SK-N-SH treated with all-trans-retinoic acid at 6 μM for 48 hours (cell line): ENCODE results near the gene ZXDC.

Source experiments
- ATAC-seq: fragments of 200-7000 bp; cut with Tn5 transposase; 3 replicates; pipeline ENCODE4 v1.9.1; 2020; ENCODE audit warnings: mild to moderate bottlenecking, moderate library complexity
- ARNTL ChIP-seq: fragments of 450-650 bp; formaldehyde crosslinking; IDR thresholded peaks from 2 replicates; pipeline ENCODE4 v1.5.0; 2020; ENCODE audit warnings: low read depth, mild to moderate bottlenecking, moderate library complexity, borderline replicate concordance
- CREB5 ChIP-seq: fragments of 250-450 bp; sonication (Bioruptor Pico); IDR thresholded peaks from 2 replicates; pipeline ENCODE4 v1.5.1; 2020; ENCODE audit warnings: low read depth, mild to moderate bottlenecking, moderate library complexity
- CSDC2 ChIP-seq: fragments of 250-450 bp; sonication (Bioruptor Pico); IDR thresholded peaks from 2 replicates; pipeline ENCODE4 v1.5.0; 2020; ENCODE audit warnings: mild to moderate bottlenecking, moderate library complexity
- CSRNP3 ChIP-seq: fragments of 250-450 bp; sonication (Bioruptor Pico); IDR thresholded peaks from 2 replicates; pipeline ENCODE4 v1.5.1; 2021; ENCODE audit warnings: mild to moderate bottlenecking, moderate library complexity
- ESRRG ChIP-seq: fragments of 250-450 bp; sonication (Bioruptor Pico); IDR thresholded peaks from 2 replicates; pipeline ENCODE4 v1.6.1; 2021; ENCODE audit warnings: mild to moderate bottlenecking
- GLIS3 ChIP-seq: fragments of 250-450 bp; sonication (Bioruptor Pico); IDR thresholded peaks from 2 replicates; pipeline ENCODE4 v1.5.0; 2020; ENCODE audit warnings: mild to moderate bottlenecking, moderate library complexity
- OSR1 ChIP-seq: fragments of 250-450 bp; sonication (Bioruptor Pico); IDR thresholded peaks from 2 replicates; pipeline ENCODE4 v1.8.0; 2022; ENCODE audit warnings: moderate library complexity, mild to moderate bottlenecking, inconsistent platforms
- PATZ1 ChIP-seq: fragments of 250-450 bp; sonication (Bioruptor Pico); IDR thresholded peaks from 2 replicates; pipeline ENCODE4 v1.8.0; 2020; ENCODE audit warnings: mild to moderate bottlenecking, moderate library complexity, borderline replicate concordance
- POU6F1 ChIP-seq: fragments of 250-450 bp; sonication (Bioruptor Pico); IDR thresholded peaks from 2 replicates; pipeline ENCODE4 v1.8.0; 2021; ENCODE audit warnings: low read depth, mild to moderate bottlenecking, moderate library complexity, borderline replicate concordance
- PPARA ChIP-seq: fragments of 250-450 bp; sonication (Bioruptor Pico); IDR thresholded peaks from 2 replicates; pipeline ENCODE4 v1.5.0; 2020; ENCODE audit warnings: mild to moderate bottlenecking, borderline replicate concordance
- RARB ChIP-seq: fragments of 250-450 bp; sonication (Bioruptor Pico); IDR thresholded peaks from 2 replicates; pipeline ENCODE4 v1.8.0; 2021; ENCODE audit warnings: mild to moderate bottlenecking, moderate library complexity
- TCF4 ChIP-seq: fragments of 250-450 bp; sonication (Bioruptor Pico); IDR thresholded peaks from 2 replicates; pipeline ENCODE4 v1.8.0; 2021; ENCODE audit warnings: mild to moderate bottlenecking, moderate library complexity, borderline replicate concordance
- TOX ChIP-seq: fragments of 250-450 bp; sonication (Bioruptor Pico); IDR thresholded peaks from 2 replicates; pipeline ENCODE4 v1.8.0; 2021; ENCODE audit warnings: mild to moderate bottlenecking, moderate library complexity, borderline replicate concordance
- TSHZ2 ChIP-seq: fragments of 250-450 bp; sonication (Bioruptor Pico); IDR thresholded peaks from 2 replicates; pipeline ENCODE4 v1.5.0; 2020; ENCODE audit warnings: mild to moderate bottlenecking, moderate library complexity
- ZC3H10 ChIP-seq: fragments of 250-450 bp; sonication (Bioruptor Pico); IDR thresholded peaks from 2 replicates; pipeline ENCODE4 v1.5.1; 2021; ENCODE audit warnings: mild to moderate bottlenecking, moderate library complexity
- ZFP3 ChIP-seq: fragments of 250-450 bp; sonication (Bioruptor Pico); IDR thresholded peaks from 2 replicates; pipeline ENCODE4 v1.5.0; 2020; ENCODE audit warnings: mild to moderate bottlenecking, moderate library complexity
- ZFP30 ChIP-seq: fragments of 450-650 bp; formaldehyde crosslinking; IDR thresholded peaks from 2 replicates; pipeline ENCODE4 v1.5.0; 2022; ENCODE audit warnings: mild to moderate bottlenecking, moderate library complexity
- ZNF70 ChIP-seq: fragments of 450-650 bp; formaldehyde crosslinking; IDR thresholded peaks from 2 replicates; pipeline ENCODE4 v1.5.0; 2020; ENCODE audit warnings: mild to moderate bottlenecking, moderate library complexity
- ZNF8 ChIP-seq: fragments of 450-650 bp; formaldehyde crosslinking; IDR thresholded peaks from 2 replicates; pipeline ENCODE4 v1.5.0; 2020; ENCODE audit warnings: mild to moderate bottlenecking, moderate library complexity

ZXDC gene

GRCh38 chr3:126484148-126484547 lies 8.5 kb upstream of the ZXDC start:
- TF ChIP-seq ARNTL (no peak), TCF4 (no peak), POU6F1 (CRISPR knock-in tag) (no peak), CSDC2 (no peak), PPARA (CRISPR knock-in tag) (no peak), PATZ1 (CRISPR knock-in tag) (no peak), CSRNP3 (no peak), ZNF70 (CRISPR knock-in tag) (no peak), CREB5 (no peak), ESRRG (no peak), OSR1 (no peak), RARB (CRISPR knock-in tag) (no peak), GLIS3 (no peak)
- ATAC-seq: no peak

GRCh38 chr3:126483321-126483761 lies 7.7 kb upstream of the ZXDC start:
- TF ChIP-seq PATZ1 (CRISPR knock-in tag): no peak
- no peak for TF ChIP-seq TSHZ2 (CRISPR knock-in tag)
- no peak for TF ChIP-seq ZFP3 (CRISPR knock-in tag)
- no peak for TF ChIP-seq ESRRG
- TF ChIP-seq POU6F1 (CRISPR knock-in tag): no peak
- TF ChIP-seq CSRNP3: no peak
- no peak for TF ChIP-seq ZNF8 (CRISPR knock-in tag)
- no peak for TF ChIP-seq TOX (CRISPR knock-in tag)
- TF ChIP-seq RARB (CRISPR knock-in tag): no peak
- no peak for TF ChIP-seq CSDC2
- TF ChIP-seq ZNF70 (CRISPR knock-in tag): no peak
- TF ChIP-seq GLIS3: no peak
- no peak for TF ChIP-seq OSR1
- TF ChIP-seq ZFP30 (CRISPR knock-in tag): no peak
- no peak for TF ChIP-seq ZC3H10 (CRISPR knock-in tag)
- TF ChIP-seq, all 23 proteins: peak for 0
- no peak for ATAC-seq
